GM15510 (cell line): ENCODE measurements around the gene OR52N4.

Experiments
- POLR2A ChIP-seq: IDR thresholded peaks from 3 replicates; pipeline ENCODE4 v1.6.1; 2011; ENCODE audit warnings: borderline replicate concordance; ENCODE audit not compliant: insufficient read length; ENCODE audit errors: extremely low read depth

The OR52N4 gene

DNA sequence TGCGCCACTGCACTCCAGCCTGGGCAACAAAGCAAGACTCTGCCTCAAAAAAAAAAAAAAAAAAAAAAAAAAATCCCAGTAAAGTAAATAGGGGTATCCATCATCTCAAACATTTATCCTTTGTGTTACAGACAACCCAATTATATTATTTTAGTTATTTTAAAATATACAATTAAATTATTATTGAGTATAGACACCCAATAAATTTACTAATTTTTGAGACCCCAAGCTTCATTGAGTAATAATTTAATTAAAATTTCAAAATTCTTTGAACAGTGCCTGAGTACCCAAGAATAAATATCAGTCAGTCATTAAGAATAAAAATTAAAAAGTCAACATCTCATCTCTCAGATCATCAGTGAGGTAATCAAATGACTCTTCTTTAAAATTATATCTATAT is at the start of gene OR52N4:
Gene OR52N4 (plus strand): TSS at position 301 of the 400 bp plus-strand sequence. CDS start 498 bp downstream, outside the sequence.
- TF ChIP-seq POLR2A = no peak

DNA sequence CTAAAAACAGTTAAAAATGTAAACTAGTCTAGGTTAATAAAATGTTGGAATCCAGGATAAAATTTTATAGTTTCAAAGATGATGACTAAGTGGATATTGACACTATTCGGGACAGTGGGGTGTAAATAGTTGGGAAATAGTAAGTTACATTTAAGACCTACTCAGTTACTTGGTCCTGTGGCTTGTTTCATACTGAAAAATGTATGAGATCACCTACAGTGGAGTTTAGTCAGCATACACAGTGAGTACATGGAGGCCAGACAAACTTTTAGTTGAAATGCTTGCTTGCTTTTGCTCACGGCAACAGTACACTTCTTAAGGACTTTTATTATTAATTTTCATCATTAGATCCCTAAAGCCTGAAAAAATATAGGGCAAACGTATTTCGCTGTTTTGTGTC is 48.4 kb upstream of the OR52N4 start:
- TF ChIP-seq POLR2A = no peak

GRCh38 chr11:5712507-5712906 is 41.5 kb upstream of the OR52N4 start:
- no peak for TF ChIP-seq POLR2A

GRCh38 chr11:5713695-5714094 is 40.3 kb upstream of the OR52N4 start:
- TF ChIP-seq POLR2A = no peak

DNA sequence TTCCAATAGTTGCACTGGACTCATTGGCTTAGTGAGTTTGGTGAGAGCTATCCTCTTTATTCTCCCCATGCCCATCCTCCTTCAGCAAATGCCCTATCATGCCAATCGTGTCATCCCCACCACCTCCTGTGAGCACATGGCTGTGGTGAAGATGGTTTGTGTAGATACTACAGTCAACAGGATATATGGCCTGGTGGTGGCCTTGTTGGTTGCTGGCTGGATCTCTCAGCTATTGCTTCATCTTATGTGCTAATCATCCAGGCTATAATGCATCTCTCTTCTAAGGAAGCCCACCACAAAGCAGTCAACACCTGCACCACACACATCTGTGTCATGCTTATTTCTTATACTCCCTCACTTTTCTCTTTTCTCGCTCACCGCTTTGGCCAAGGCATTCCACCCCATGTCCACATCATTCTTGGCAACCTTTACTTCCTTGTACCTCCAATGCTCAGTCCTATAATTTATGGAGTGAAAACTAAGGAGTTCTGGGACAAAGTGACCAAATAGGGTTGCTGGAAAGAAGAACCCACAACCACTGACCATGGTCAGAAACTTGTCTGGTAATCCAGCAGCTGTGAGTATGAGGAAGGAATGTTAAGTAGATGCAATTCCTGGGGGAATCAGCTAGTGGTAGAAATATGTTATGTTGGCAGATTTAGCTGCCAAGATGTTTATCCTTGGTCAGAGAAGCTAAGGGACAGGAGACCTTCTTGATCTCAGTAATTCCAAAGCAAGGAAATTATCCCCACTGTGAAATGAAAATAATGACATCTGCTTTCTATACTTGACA is 34.1 kb upstream of the OR52N4 start:
- TF ChIP-seq POLR2A = no peak

GRCh38 chr11:5722622-5723021 is 31.4 kb upstream of the OR52N4 start:
- TF ChIP-seq POLR2A = no peak

GRCh38 chr11:5726351-5726750 is 27.7 kb upstream of the OR52N4 start:
- no peak for TF ChIP-seq POLR2A

- TF ChIP-seq POLR2A = no peak
Observed at GRCh38 chr11:5727691-5728090, 26.4 kb upstream of the OR52N4 start.

DNA sequence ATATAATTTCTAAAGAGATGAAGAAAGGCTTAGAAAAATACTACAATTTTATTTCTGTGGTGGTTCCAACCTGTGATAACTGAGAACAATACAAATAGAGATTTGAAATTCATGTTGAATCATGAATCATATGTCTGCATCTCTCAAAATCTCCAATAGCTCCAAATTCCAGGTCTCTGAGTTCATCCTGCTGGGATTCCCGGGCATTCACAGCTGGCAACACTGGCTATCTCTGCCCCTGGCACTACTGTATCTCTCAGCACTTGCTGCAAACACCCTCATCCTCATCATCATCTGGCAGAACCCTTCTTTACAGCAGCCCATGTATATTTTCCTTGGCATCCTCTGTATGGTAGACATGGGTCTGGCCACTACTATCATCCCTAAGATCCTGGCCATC is 17.6 kb upstream of the OR52N4 start, which contains the start of gene OR56B1:
Gene OR56B1 (plus strand): TSS at position 53 of the 400 bp plus-strand sequence. CDS start 69 bp downstream, at position 122.
- TF ChIP-seq POLR2A = no peak

- no peak for TF ChIP-seq POLR2A
Observed at GRCh38 chr11:5737091-5737490, 17.0 kb upstream of the OR52N4 start.

- no peak for TF ChIP-seq POLR2A
Observed at GRCh38 chr11:5737670-5738392, 16.2 kb upstream of the OR52N4 start.

DNA sequence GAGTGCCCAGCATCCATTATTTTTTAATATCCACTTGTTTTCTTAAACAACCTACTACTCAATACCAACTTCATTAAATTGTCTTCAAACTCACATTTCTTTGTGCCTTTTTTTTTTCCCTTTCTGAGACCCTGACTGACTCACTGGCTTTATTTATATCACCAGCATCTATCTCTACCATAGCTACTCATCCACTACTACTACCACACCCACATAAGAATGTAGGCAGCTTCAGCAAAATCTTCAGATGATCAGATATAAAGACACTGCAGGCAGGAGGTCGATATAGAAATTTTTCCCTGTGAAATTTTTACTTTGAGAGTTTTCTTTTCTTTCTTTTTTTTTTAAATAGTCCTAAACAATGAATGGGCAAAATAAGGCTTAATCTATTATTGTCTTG is 15.6 kb upstream of the OR52N4 start:
- no peak for TF ChIP-seq POLR2A

GRCh38 chr11:5746614-5747013 is 7.4 kb upstream of the OR52N4 start:
- no peak for TF ChIP-seq POLR2A

- TF ChIP-seq POLR2A = no peak
Observed at GRCh38 chr11:5749836-5750235, 4.2 kb upstream of the OR52N4 start.

DNA sequence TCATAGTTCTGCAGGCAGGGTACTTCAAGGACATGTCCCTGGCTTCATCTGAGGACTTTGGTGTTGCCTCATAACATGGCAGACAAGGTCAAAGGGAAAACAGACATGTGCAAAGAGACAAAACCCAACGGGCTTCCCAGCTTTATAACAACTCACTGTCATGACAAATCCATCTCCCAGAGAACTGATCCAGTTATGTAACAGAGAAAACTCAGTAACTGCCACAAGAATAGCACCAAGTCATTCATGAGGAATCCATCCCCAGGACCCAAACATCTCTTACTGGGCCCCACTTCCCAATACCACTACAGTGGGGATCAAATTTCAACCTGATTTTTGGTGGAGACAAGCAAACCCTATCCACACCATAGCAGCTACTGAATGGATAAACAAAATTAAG is 13.0 kb downstream of the OR52N4 start:
- no peak for TF ChIP-seq POLR2A

DNA sequence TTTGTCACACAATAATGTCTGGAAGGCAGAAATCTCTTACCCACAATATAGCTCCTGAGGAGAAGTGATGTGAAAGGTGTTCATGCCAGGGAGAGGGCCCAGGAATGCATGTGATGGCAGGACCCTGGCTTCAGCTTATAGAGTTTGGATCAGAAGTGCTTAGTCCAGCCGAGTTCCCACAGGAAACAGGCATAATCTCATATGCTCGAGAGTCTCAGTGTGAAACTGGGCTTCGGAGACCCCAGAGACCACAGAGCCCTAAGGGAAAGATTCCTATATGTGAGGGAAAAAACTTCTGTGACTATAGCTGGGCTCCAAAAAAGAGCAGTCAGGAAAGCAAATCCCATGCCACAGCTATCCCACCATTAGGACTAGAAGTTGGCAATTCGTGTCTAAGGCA is 29.2 kb downstream of the OR52N4 start, which contains the start of gene OR52N5:
Gene OR52N5 (minus strand): TSS at position 101 of the 400 bp plus-strand sequence. CDS start 4,721 bp downstream, outside the sequence.
- TF ChIP-seq POLR2A = no peak

GRCh38 chr11:5791165-5791564 is 37.1 kb downstream of the OR52N4 start, which contains the start of gene OR52N1:
OR52N1 (minus strand) TSS chr11:5791265; CDS start chr11:5788816, 2,449 bp downstream.
- TF ChIP-seq POLR2A = no peak

- TF ChIP-seq POLR2A = no peak
Observed at GRCh38 chr11:5796541-5796940, 42.5 kb downstream of the OR52N4 start.
